ENCODE results near the gene TMEM248. TPM values are rescaled to one million over a fixed set of nuclear protein-coding genes. Genes with fewer than 3 reads are reported as not detected.
"Not testable (repeated sequence)": the region's sequence is repeated elsewhere in the genome, so short reads cannot be mapped to it uniquely, and the experiment has no call there.

TMEM248 gene
- total and polyA plus RNA-seq, 12 donors, result 16.6 to 161 (median 108) TPM

DNA sequence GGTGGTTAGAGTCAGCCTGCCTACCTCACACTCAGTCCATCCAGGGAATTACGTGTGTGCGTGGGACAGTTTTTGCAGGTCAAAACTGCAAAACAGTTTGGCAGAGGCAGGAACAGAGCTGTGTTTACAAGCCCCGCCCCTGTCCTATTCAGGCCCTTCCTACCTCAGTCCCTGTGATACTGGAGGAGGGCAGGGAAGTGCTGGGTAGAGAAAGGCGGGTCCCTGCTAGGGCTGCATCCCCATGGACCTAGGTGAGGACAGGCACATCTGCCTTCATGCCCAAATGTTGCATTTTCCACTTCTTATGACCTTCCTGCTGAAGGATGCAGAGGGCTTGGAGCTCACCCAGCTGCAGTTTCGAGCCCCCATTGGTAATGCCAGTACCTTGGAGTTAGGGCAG is 49.3 kb downstream of the TMEM248 start:
- peak in 1 of 7 donors; percentile 1 for DNase-seq
- H3K4me1 ChIP-seq (replicated peaks in 1 of 2), result no peaks in the 10 kb centered on the region
- H3K27me3 ChIP-seq, result no peaks in the 10 kb centered on the region
- TF ChIP-seq POLR2A (IDR thresholded peaks at IDR 0.05), result no peak
- TF ChIP-seq, protein P1, sequence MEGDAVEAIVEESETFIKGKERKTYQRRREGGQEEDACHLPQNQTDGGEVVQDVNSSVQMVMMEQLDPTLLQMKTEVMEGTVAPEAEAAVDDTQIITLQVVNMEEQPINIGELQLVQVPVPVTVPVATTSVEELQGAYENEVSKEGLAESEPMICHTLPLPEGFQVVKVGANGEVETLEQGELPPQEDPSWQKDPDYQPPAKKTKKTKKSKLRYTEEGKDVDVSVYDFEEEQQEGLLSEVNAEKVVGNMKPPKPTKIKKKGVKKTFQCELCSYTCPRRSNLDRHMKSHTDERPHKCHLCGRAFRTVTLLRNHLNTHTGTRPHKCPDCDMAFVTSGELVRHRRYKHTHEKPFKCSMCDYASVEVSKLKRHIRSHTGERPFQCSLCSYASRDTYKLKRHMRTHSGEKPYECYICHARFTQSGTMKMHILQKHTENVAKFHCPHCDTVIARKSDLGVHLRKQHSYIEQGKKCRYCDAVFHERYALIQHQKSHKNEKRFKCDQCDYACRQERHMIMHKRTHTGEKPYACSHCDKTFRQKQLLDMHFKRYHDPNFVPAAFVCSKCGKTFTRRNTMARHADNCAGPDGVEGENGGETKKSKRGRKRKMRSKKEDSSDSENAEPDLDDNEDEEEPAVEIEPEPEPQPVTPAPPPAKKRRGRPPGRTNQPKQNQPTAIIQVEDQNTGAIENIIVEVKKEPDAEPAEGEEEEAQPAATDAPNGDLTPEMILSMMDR (IDR thresholded peaks at IDR 0.05), result no peak
- intact Hi-C loops (cut with DNase I), result no loop called here
- no peaks in the 10 kb centered on the region for H3K9me3 ChIP-seq (replicated peaks in 1 of 3)
- no peak overlapping the region for H3K27ac ChIP-seq
- WGBS, 4 donors, result 75 to 83% (median 77%) methylated on average over 4 to 5 of the region's 5 CpGs
- H3K36me3 ChIP-seq (replicated peaks in 1 of 2), result no peaks in the 10 kb centered on the region
- H3K4me3 ChIP-seq, result no peak overlapping the region

DNA sequence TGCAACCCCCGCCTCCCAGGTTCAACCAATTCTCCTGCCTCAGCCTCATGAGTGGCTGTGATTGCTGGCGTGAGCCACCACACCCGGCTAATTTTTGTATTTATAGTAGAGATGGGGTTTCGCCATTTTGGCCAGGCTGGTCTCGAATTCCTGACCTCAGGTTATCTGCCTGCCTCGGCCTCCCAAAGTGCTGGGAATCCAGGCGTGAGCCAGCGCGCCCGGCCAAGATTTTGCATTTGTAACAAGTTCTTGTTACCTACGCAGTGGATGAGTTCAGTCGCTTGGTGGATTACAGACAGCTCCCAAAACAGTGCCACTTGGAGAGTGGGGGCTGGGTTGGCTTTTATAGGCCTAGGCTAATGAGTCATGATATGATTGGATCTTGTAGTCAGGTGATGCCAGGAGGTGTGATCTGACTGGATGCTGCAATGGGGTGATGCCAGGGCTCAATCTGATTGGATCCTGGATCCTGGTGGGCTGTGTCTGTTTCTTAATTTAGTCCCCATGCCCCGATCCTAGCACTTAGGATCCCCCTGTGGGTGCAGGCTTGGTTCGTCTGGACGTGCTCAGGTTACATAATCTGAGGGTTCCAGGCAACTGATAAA is 54.1 kb downstream of the TMEM248 start:
- intact Hi-C loops (cut with DNase I), result no loop called here

DNA sequence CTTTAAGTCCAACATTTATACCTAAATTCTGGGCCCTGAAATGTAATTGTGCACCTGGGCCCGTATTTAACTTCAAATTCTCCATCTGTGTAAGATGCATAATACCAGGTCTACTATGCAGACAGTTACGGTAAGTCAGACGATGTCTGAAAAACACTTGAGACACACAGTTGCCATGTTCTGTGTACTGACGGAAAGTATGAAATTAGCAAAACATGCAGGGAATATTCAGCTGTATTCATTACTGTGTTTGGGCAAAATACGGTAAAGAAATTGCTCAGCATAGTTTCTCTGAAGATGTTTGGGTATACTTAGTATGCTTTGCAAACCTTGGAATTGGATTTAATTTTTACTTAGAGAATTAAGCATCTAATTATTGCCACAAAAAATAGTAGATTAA is 57.3 kb downstream of the TMEM248 start:
- H3K36me3 ChIP-seq (replicated peaks in 1 of 2); H3K27ac ChIP-seq; H3K27me3 ChIP-seq; intact Hi-C loops (cut with DNase I); H3K9me3 ChIP-seq (replicated peaks in 1 of 3); H3K4me1 ChIP-seq (replicated peaks in 1 of 2); H3K4me3 ChIP-seq; DNase-seq: not testable (repeated sequence)
- 84 to 100% (median 93%) methylated on average over 1 to 5 of the region's 5 CpGs for WGBS, 4 donors

More for the DNA sequence above, 54.1 kb downstream of the TMEM248 start:
- 86 to 94% (median 88%) methylated on average over 13 to 15 of the region's 15 CpGs for WGBS, 4 donors
- no peaks in the 10 kb centered on the region for H3K9me3 ChIP-seq (replicated peaks in 1 of 3)
- H3K36me3 ChIP-seq (replicated peaks in 1 of 2), result no peaks in the 10 kb centered on the region
- H3K27ac ChIP-seq, result no peak overlapping the region
- no peaks in the 10 kb centered on the region for H3K4me1 ChIP-seq (replicated peaks in 1 of 2)
- DNase-seq, result no peak
- no peak overlapping the region for H3K4me3 ChIP-seq
- no peak for TF ChIP-seq POLR2A (IDR thresholded peaks at IDR 0.05)
- TF ChIP-seq, protein P1 (IDR thresholded peaks at IDR 0.05), result no peak
- H3K27me3 ChIP-seq, result no peaks in the 10 kb centered on the region

DNA sequence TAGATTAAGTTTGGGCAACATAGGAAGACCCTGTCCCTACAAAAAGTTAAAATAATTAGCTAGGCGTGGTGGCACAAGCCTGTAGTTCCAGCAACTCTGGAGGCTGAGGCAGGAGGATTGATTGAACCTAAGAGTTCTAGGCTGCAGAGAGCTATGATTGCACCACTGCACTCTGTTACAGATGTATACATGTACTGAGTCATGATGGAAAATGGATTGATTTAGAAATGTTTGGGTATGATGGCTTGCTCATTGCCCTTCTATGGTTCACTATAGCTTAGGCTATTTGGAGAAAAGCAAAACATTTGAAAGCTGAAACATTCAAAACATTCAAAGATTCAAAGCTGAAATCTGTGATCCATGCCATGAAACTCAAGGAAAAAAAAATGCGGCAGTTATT is 58.0 kb downstream of the TMEM248 start:
- WGBS, 4 donors, result 85 to 91% (median 89%) methylated on average over 2 of the region's 2 CpGs
- H3K9me3 ChIP-seq (replicated peaks in 1 of 3); H3K36me3 ChIP-seq (replicated peaks in 1 of 2); DNase-seq; H3K27me3 ChIP-seq; H3K27ac ChIP-seq; H3K4me1 ChIP-seq (replicated peaks in 1 of 2); H3K4me3 ChIP-seq; intact Hi-C loops (cut with DNase I): not testable (repeated sequence)

DNA sequence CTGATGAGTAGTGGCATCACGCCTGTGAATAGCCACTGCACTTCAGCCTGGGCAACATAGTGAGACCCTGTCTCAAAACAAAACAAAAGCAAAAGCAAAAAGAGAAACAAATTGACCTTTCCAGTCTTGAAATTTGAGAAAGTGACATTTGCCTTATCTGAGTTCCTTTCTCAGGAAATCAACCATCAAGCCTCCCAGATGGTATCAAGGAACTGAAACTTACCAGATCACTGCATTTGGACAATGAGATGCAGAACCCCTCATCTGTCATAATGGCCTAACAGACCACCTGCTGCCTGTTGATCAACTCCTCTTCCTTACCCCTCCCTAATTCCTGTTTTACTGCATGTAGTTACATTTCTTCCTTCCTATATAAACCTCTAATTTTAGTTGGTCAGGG is 59.3 kb downstream of the TMEM248 start:
- H3K9me3 ChIP-seq (replicated peaks in 1 of 3); H3K36me3 ChIP-seq (replicated peaks in 1 of 2); DNase-seq; intact Hi-C loops (cut with DNase I); H3K27me3 ChIP-seq; H3K27ac ChIP-seq; H3K4me3 ChIP-seq; H3K4me1 ChIP-seq (replicated peaks in 1 of 2): not testable (repeated sequence)
- WGBS, 4 donors, result 90 to 100% (median 96%) methylated on average over 1 of the region's 1 CpG

DNA sequence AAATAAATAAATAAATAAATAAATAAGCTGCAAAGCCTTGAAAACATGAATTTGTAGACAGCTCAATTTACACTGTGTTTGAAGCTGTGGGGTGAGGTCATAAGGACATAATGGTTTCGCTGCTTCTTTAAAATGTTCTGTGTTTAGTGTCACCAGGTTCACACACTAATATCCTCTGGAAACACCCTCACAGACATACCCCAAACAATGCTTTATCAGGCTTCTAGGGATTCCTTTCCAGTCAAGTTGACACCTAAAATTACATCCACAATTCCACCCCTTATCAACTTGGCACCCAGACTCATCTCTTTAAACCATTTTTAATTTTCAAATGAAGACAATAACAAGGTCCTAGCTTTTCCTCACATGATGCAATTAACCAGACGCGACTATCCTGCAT is 68.5 kb downstream of the TMEM248 start:
- 90 to 100% (median 96%) methylated on average over 1 to 3 of the region's 3 CpGs for WGBS, 4 donors
- intact Hi-C loops (cut with DNase I); H3K9me3 ChIP-seq (replicated peaks in 1 of 3); DNase-seq; H3K4me3 ChIP-seq; H3K27me3 ChIP-seq; H3K27ac ChIP-seq: not testable (repeated sequence)
- peaks cover 0 to 11% of the 10 kb centered on the region in 2 donors for H3K4me1 ChIP-seq (replicated peaks in 1 of 2)
- H3K36me3 ChIP-seq (replicated peaks in 1 of 2), result peaks cover 0 to 67% of the 10 kb centered on the region in 2 donors

DNA sequence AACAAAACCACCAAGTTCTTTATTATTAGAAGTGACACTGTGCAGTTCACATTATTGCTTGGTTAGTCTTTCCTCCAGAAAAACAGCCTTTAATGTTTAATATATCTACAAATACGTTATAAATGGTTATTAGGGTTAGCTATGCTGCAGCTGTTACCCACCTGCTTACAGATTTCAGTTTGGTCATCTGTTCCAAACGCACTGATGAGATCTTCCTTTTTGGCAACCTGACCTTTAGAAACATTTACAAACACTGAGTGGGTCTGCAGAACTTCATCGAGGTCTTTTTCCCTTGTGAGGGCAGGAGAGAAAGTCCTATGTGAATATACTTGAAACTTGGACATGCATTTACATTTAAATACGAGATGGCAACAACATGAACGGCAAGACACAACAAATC is 73.0 kb downstream of the TMEM248 start:
- H3K9me3 ChIP-seq (replicated peaks in 1 of 3); intact Hi-C loops (cut with DNase I); H3K27me3 ChIP-seq; DNase-seq: not testable (repeated sequence)
- Histone ChIP-seq H3K27ac (peak overlapping the region in 4 of 5 donors; percentile 100), H3K4me1 (replicated peaks in 1 of 2) (peaks cover 9 to 22% of the 10 kb centered on the region in 2 donors), H3K36me3 (replicated peaks in 1 of 2) (peaks cover 0 to 43% of the 10 kb centered on the region in 2 donors), H3K4me3 (peak overlapping the region in 2 of 4 donors; percentile 78)
- 50 to 59% (median 53%) methylated on average over 5 of the region's 5 CpGs for WGBS, 4 donors

Measured in adrenal gland (tissue), 12 donors.